Activated CD4-positive, CD25-positive, alpha-beta regulatory T cell treated with anti-CD3 and anti-CD28 coated beads, Interleukin-2, amount 50 U/mL, for 16 hours (primary cell): ENCODE results near the gene PHLDA2.
A peak's percentile ranks its signal among the peaks of the same experiment; 100 is the strongest.
"Not testable (repeated sequence)": the region's sequence is repeated elsewhere in the genome, so short reads cannot be mapped to it uniquely, and the experiment has no call there.

Experiments used
- DNase-seq: peaks from one replicate; pipeline ENCODE4 v3.0.0-alpha.2; 2020; ENCODE audit warnings: low read depth, low spot score

Gene PHLDA2

GRCh38 chr11:2914455-2915195 is 14.6 kb downstream of the PHLDA2 start:
- no peak for DNase-seq

GRCh38 chr11:2913776-2914175 is 15.4 kb downstream of the PHLDA2 start:
- no peak for DNase-seq

- no peak for DNase-seq
Observed at GRCh38 chr11:2913019-2913431, 16.2 kb downstream of the PHLDA2 start.

GRCh38 chr11:2912498-2912897 is 16.7 kb downstream of the PHLDA2 start:
- no peak for DNase-seq

- no peak for DNase-seq
Observed at GRCh38 chr11:2911785-2912391, 17.3 kb downstream of the PHLDA2 start.

GRCh38 chr11:2911088-2911784 is 18.0 kb downstream of the PHLDA2 start:
- DNase-seq, result no peak

GRCh38 chr11:2910401-2910955 is 18.7 kb downstream of the PHLDA2 start:
- no peak for DNase-seq

- DNase-seq, result no peak
Observed at GRCh38 chr11:2909133-2909902, 19.9 kb downstream of the PHLDA2 start.

GRCh38 chr11:2908130-2908529 is 21.1 kb downstream of the PHLDA2 start:
- no peak for DNase-seq

- DNase-seq, result not testable (repeated sequence)
Observed at GRCh38 chr11:2905299-2905698, 23.9 kb downstream of the PHLDA2 start.

GRCh38 chr11:2904153-2905052 is 24.8 kb downstream of the PHLDA2 start:
- no peak for DNase-seq

- no peak for DNase-seq
Observed at GRCh38 chr11:2903672-2904011, 25.6 kb downstream of the PHLDA2 start.

- DNase-seq, result no peak
Observed at GRCh38 chr11:2902784-2903671, 26.2 kb downstream of the PHLDA2 start.

GRCh38 chr11:2901854-2902783 is 27.1 kb downstream of the PHLDA2 start:
- peak; percentile 75 for DNase-seq

GRCh38 chr11:2901196-2901796 is 27.9 kb downstream of the PHLDA2 start:
- no peak for DNase-seq

GRCh38 chr11:2899080-2899783 is 30.0 kb downstream of the PHLDA2 start:
- no peak for DNase-seq

- DNase-seq, result no peak
Observed at GRCh38 chr11:2898366-2899079, 30.7 kb downstream of the PHLDA2 start.
